ENCODE data around the gene C1orf21. TPM values are rescaled to one million over a fixed set of nuclear protein-coding genes. Genes with fewer than 3 reads are reported as not detected.
A peak's percentile ranks its signal among the peaks of the same experiment; 100 is the strongest.
"Not testable (repeated sequence)": the region's sequence is repeated elsewhere in the genome, so short reads cannot be mapped to it uniquely, and the experiment has no call there.

C1orf21 gene, protein sequence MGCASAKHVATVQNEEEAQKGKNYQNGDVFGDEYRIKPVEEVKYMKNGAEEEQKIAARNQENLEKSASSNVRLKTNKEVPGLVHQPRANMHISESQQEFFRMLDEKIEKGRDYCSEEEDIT
- 141 and 144 TPM in 2 replicates for polyA plus RNA-seq (2013)

DNA sequence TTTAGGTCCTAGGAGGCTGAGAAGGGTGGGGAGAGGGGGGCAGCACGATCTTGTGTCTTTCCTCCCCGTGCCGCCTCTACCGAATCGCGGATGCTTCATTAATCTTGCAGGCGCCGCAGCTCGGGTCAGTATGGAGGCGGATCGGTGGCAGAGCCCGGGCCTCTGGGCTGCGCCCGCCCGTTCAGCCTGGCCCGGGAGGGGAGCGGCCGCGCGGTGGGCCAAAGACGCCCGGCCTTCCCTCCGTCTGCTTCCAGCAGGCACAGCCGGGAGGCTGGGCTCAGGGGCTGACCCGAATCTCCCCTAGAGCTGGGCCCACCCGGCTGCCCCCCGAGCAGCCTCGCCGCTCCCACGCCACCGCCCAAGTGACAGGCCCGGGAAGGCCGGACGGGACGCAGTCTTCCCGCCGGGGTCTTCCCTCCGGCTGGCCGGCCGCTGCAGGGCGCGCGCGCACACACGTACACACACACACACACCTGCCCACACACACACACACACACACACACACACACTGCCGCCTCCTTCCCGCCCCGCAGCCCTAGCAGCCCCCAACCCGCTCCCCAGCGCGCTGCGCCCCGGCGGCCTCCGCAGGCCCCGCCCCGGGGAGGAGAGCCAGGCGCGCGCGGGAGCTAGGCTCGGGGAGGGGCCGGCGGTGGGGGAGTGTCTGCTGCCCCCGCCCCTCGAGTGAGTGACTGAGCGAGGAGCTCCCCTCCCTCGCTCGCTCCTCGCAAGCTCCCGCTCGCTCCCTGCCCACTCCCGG, at the start of gene C1orf21:
Gene C1orf21 (plus strand): TSS at position 718 of the 757 bp plus-strand sequence. CDS start 90,481 bp downstream, outside the sequence.
- Histone ChIP-seq H3K9me3 (ENCODE audit: insufficient read depth, low read depth, low read length) (no peaks in the 10 kb centered on the region), H4K12ac (ENCODE audit: low read depth, low read length) (peak within 1 kb of the TSS; percentile 33), H3K4me1 (ENCODE audit: control insufficient read depth in 1 of 2, insufficient read depth in 2 of 2, low read length in 2 of 2) (peaks cover 4 to 7% of the 10 kb centered on the region in 2 experiments), H3K4ac (ENCODE audit: low read depth, low read length) (peak within 1 kb of the TSS; percentile 92), H3K18ac (ENCODE audit: low read length) (peak within 1 kb of the TSS; percentile 69), H3K27ac (ENCODE audit: low read depth, low read length) (peak within 1 kb of the TSS; percentile 63), H3K14ac (ENCODE audit: low read length) (peak within 1 kb of the TSS; percentile 82), H3K4me2 (ENCODE audit: low read length) (peak within 1 kb of the TSS; percentile 93), H3K79me1 (ENCODE audit: low read length) (peaks cover 18% of the 10 kb centered on the region), H4K8ac (ENCODE audit: low read depth, low read length) (peak within 1 kb of the TSS; percentile 72), H2BK120ac (ENCODE audit: insufficient read depth, low read length, poor library complexity) (peak within 1 kb of the TSS; percentile 83), H2AFZ (ENCODE audit: insufficient read depth, low read length, poor library complexity) (peak within 1 kb of the TSS; percentile 77), H3K9ac (ENCODE audit: low read length) (peak within 1 kb of the TSS; percentile 88), H3K27me3 (ENCODE audit: insufficient read depth, low read length) (no peaks in the 10 kb centered on the region), H3K79me2 (ENCODE audit: control insufficient read depth, insufficient read depth, low read length, poor library complexity) (peaks cover 20% of the 10 kb centered on the region), H2AK5ac (ENCODE audit: low read length) (no peak within 1 kb of the TSS), H2BK5ac (ENCODE audit: low read depth, low read length, poor library complexity) (peak within 1 kb of the TSS; percentile 71), H4K91ac (ENCODE audit: low read depth, low read length) (peak within 1 kb of the TSS; percentile 89), H3K23ac (ENCODE audit: low read length) (no peak within 1 kb of the TSS), H2BK12ac (ENCODE audit: low read length) (peak within 1 kb of the TSS; percentile 40), H3K4me3 (ENCODE audit: low read depth, low read length) (peak within 1 kb of the TSS; percentile 87), H3K36me3 (ENCODE audit: control insufficient read depth in 1 of 2, insufficient read depth in 2 of 2, low read length in 2 of 2) (no peaks in the 10 kb centered on the region)
- no CpG with 5 or more reads among the region's 73 CpGs for WGBS (ENCODE audit: extremely low coverage, insufficient coverage, insufficient read length)
- peak; percentile 74 to 82 for DNase-seq

DNA sequence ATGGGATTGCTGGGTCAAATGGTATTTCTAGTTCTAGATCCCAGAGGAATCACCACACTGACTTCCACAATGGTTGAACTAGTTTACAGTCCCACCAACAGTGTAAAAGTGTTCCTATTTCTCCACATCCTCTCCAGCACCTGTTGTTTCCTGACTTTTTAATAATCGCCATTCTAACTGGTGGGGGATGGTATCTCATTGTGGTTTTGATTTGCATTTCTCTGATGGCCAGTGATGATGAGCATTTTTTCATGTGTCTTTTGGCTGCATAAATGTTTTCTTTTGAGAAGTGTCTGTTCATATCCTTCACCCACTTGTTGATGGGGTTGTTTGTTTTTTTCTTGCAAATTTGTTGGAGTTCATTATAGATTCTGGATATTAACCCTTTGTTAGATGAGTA, 49.0 kb upstream of the C1orf21 start:
- H3K4me2 ChIP-seq (ENCODE audit: low read length); H2AFZ ChIP-seq (ENCODE audit: insufficient read depth, low read length, poor library complexity); H3K14ac ChIP-seq (ENCODE audit: low read length); H3K27ac ChIP-seq (ENCODE audit: low read depth, low read length); H3K27me3 ChIP-seq (ENCODE audit: insufficient read depth, low read length); H4K8ac ChIP-seq (ENCODE audit: low read depth, low read length); H3K4me3 ChIP-seq (ENCODE audit: low read depth, low read length); H3K79me2 ChIP-seq (ENCODE audit: control insufficient read depth, insufficient read depth, low read length, poor library complexity); H3K18ac ChIP-seq (ENCODE audit: low read length); H3K4me1 ChIP-seq (ENCODE audit: control insufficient read depth in 1 of 2, insufficient read depth in 2 of 2, low read length in 2 of 2); H2AK5ac ChIP-seq (ENCODE audit: low read length); H4K12ac ChIP-seq (ENCODE audit: low read depth, low read length); H2BK120ac ChIP-seq (ENCODE audit: insufficient read depth, low read length, poor library complexity); H3K9ac ChIP-seq (ENCODE audit: low read length); H3K36me3 ChIP-seq (ENCODE audit: control insufficient read depth in 1 of 2, insufficient read depth in 2 of 2, low read length in 2 of 2); H2BK12ac ChIP-seq (ENCODE audit: low read length); H3K23ac ChIP-seq (ENCODE audit: low read length); H4K91ac ChIP-seq (ENCODE audit: low read depth, low read length); DNase-seq; H3K79me1 ChIP-seq (ENCODE audit: low read length); H3K4ac ChIP-seq (ENCODE audit: low read depth, low read length); H3K9me3 ChIP-seq (ENCODE audit: insufficient read depth, low read depth, low read length); H2BK5ac ChIP-seq (ENCODE audit: low read depth, low read length, poor library complexity): not testable (repeated sequence)
- WGBS (ENCODE audit: extremely low coverage, insufficient coverage, insufficient read length) = no CpG with 5 or more reads among the region's 1 CpG

DNA sequence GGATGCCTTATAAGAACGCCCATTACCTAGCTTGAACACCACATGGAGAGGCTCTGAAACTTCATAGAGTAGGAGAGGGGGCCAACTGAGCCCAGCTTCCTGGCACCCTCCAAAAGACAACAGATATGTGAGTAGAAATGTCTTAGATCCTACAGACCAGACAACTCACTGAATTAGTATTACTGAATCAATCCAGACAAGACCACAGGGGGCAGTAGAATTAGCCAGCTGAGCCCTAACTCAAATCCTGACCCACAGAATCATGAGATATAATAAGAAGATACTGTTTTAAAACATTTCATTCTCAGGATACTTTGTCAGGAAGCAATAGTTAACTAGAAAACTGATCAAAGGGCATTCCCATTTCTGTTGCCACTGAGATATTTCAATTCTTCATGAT, 45.8 kb upstream of the C1orf21 start:
- H3K27ac ChIP-seq (ENCODE audit: low read depth, low read length) = no peak overlapping the region
- H3K79me1 ChIP-seq (ENCODE audit: low read length) = no peaks in the 10 kb centered on the region
- no peak overlapping the region for H2BK5ac ChIP-seq (ENCODE audit: low read depth, low read length, poor library complexity)
- no peak overlapping the region for H4K91ac ChIP-seq (ENCODE audit: low read depth, low read length)
- no peak overlapping the region for H3K18ac ChIP-seq (ENCODE audit: low read length)
- no peaks in the 10 kb centered on the region for H3K36me3 ChIP-seq (ENCODE audit: control insufficient read depth in 1 of 2, insufficient read depth in 2 of 2, low read length in 2 of 2)
- no peak overlapping the region for H2BK120ac ChIP-seq (ENCODE audit: insufficient read depth, low read length, poor library complexity)
- no peak overlapping the region for H4K8ac ChIP-seq (ENCODE audit: low read depth, low read length)
- H3K4ac ChIP-seq (ENCODE audit: low read depth, low read length) = no peak overlapping the region
- WGBS (ENCODE audit: extremely low coverage, insufficient coverage, insufficient read length) = no CpG with 5 or more reads among the region's 1 CpG
- H3K4me3 ChIP-seq (ENCODE audit: low read depth, low read length) = no peak overlapping the region
- H3K27me3 ChIP-seq (ENCODE audit: insufficient read depth, low read length) = no peaks in the 10 kb centered on the region
- H3K9ac ChIP-seq (ENCODE audit: low read length) = no peak overlapping the region
- DNase-seq = no peak
- H2AFZ ChIP-seq (ENCODE audit: insufficient read depth, low read length, poor library complexity) = no peak overlapping the region
- H2BK12ac ChIP-seq (ENCODE audit: low read length) = no peak overlapping the region
- H3K79me2 ChIP-seq (ENCODE audit: control insufficient read depth, insufficient read depth, low read length, poor library complexity) = no peaks in the 10 kb centered on the region
- H3K4me2 ChIP-seq (ENCODE audit: low read length) = no peak overlapping the region
- no peak overlapping the region for H3K23ac ChIP-seq (ENCODE audit: low read length)
- no peaks in the 10 kb centered on the region for H3K9me3 ChIP-seq (ENCODE audit: insufficient read depth, low read depth, low read length)
- H3K4me1 ChIP-seq (ENCODE audit: control insufficient read depth in 1 of 2, insufficient read depth in 2 of 2, low read length in 2 of 2) = no peaks in the 10 kb centered on the region
- H3K14ac ChIP-seq (ENCODE audit: low read length) = no peak overlapping the region
- no peak overlapping the region for H2AK5ac ChIP-seq (ENCODE audit: low read length)
- no peak overlapping the region for H4K12ac ChIP-seq (ENCODE audit: low read depth, low read length)

DNA sequence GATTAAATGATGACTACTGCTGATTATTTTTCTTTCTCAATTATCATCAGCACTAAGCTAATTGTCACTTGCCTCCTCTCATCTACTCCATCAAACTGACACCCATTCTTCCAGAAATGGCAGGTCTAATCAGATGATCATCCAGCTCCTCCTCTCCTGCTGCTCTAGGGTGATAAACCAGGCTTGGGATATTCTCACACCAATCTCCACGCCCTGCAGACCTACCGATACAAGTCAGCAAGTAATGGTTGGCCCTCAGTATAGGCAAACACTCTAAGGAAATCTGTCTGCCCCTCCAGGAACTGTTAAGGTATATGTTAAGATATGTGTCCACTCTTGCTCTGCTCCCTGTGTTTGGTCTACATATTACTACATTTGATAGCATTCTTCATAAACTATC, 36.3 kb upstream of the C1orf21 start:
- no peaks in the 10 kb centered on the region for H3K27me3 ChIP-seq (ENCODE audit: insufficient read depth, low read length)
- H3K27ac ChIP-seq (ENCODE audit: low read depth, low read length) = no peak overlapping the region
- no peaks in the 10 kb centered on the region for H3K79me1 ChIP-seq (ENCODE audit: low read length)
- H4K12ac ChIP-seq (ENCODE audit: low read depth, low read length) = no peak overlapping the region
- H3K14ac ChIP-seq (ENCODE audit: low read length) = no peak overlapping the region
- no peak overlapping the region for H4K8ac ChIP-seq (ENCODE audit: low read depth, low read length)
- H3K9me3 ChIP-seq (ENCODE audit: insufficient read depth, low read depth, low read length) = no peaks in the 10 kb centered on the region
- H3K18ac ChIP-seq (ENCODE audit: low read length) = no peak overlapping the region
- no peak overlapping the region for H2AK5ac ChIP-seq (ENCODE audit: low read length)
- no peak overlapping the region for H3K4ac ChIP-seq (ENCODE audit: low read depth, low read length)
- no peaks in the 10 kb centered on the region for H3K4me1 ChIP-seq (ENCODE audit: control insufficient read depth in 1 of 2, insufficient read depth in 2 of 2, low read length in 2 of 2)
- H2BK5ac ChIP-seq (ENCODE audit: low read depth, low read length, poor library complexity) = no peak overlapping the region
- no peak overlapping the region for H3K23ac ChIP-seq (ENCODE audit: low read length)
- H3K4me2 ChIP-seq (ENCODE audit: low read length) = no peak overlapping the region
- H2AFZ ChIP-seq (ENCODE audit: insufficient read depth, low read length, poor library complexity) = no peak overlapping the region
- H3K4me3 ChIP-seq (ENCODE audit: low read depth, low read length) = no peak overlapping the region
- H3K79me2 ChIP-seq (ENCODE audit: control insufficient read depth, insufficient read depth, low read length, poor library complexity) = no peaks in the 10 kb centered on the region
- H3K9ac ChIP-seq (ENCODE audit: low read length) = no peak overlapping the region
- no CpG with 5 or more reads among the region's 2 CpGs for WGBS (ENCODE audit: extremely low coverage, insufficient coverage, insufficient read length)
- H3K36me3 ChIP-seq (ENCODE audit: control insufficient read depth in 1 of 2, insufficient read depth in 2 of 2, low read length in 2 of 2) = no peaks in the 10 kb centered on the region
- H2BK12ac ChIP-seq (ENCODE audit: low read length) = no peak overlapping the region
- no peak overlapping the region for H4K91ac ChIP-seq (ENCODE audit: low read depth, low read length)
- no peak for DNase-seq
- no peak overlapping the region for H2BK120ac ChIP-seq (ENCODE audit: insufficient read depth, low read length, poor library complexity)

Data from trophoblast cell (in vitro differentiated cells and primary cell).